ENCODE results near the gene HMHB1. TPM values are rescaled to one million over a fixed set of nuclear protein-coding genes. Genes with fewer than 3 reads are reported as not detected.

The HMHB1 gene
- total and polyA plus RNA-seq, 2 experiments from 2014 or later = not detected

- Histone ChIP-seq H2AFZ (no peak overlapping the region), H3K4me3 (no peak overlapping the region), H3K9me2 (replicated peaks; ENCODE audit: insufficient read depth) (no peaks in the 10 kb centered on the region), H3K9me3 (ENCODE audit: low read depth) (no peaks in the 10 kb centered on the region), H3K36me3 (replicated peaks; ENCODE audit: insufficient read depth, low read depth) (no peaks in the 10 kb centered on the region), H3K4me1 (ENCODE audit: insufficient read depth) (no peaks in the 10 kb centered on the region), H3K27ac (no peak overlapping the region), H4K20me1 (ENCODE audit: insufficient read depth, poor library complexity, severe bottlenecking) (no peaks in the 10 kb centered on the region), H3K27me3 (no peaks in the 10 kb centered on the region), H3K79me2 (no peaks in the 10 kb centered on the region), H3K4me2 (no peak overlapping the region)
- 56% methylated on average over 3 of the region's 3 CpGs for WGBS (ENCODE audit: low lambda C conversion rate, missing lambda C conversion rate)
- DNase-seq (ENCODE audit: low spot score) = peak; percentile 19
- TF ChIP-seq EZH2 (IDR thresholded peaks at IDR 0.05; ENCODE audit: borderline replicate concordance) (no peak), EZH2phosphoT487 (IDR thresholded peaks at IDR 0.05; ENCODE audit: low read depth, severe bottlenecking, unreplicated experiment) (no peak), CTCF (IDR thresholded peaks at IDR 0.05; ENCODE audit: poor library complexity) (no peak)
Measured at GRCh38 chr5:143826951-143827444, 15.0 kb downstream of the HMHB1 start.

- Histone ChIP-seq H3K27me3 (no peaks in the 10 kb centered on the region), H3K36me3 (replicated peaks; ENCODE audit: insufficient read depth, low read depth) (no peaks in the 10 kb centered on the region), H3K9me2 (replicated peaks; ENCODE audit: insufficient read depth) (no peaks in the 10 kb centered on the region), H4K20me1 (ENCODE audit: insufficient read depth, poor library complexity, severe bottlenecking) (no peaks in the 10 kb centered on the region), H2AFZ (no peak overlapping the region), H3K9me3 (ENCODE audit: low read depth) (no peaks in the 10 kb centered on the region), H3K4me3 (no peak overlapping the region), H3K4me1 (ENCODE audit: insufficient read depth) (no peaks in the 10 kb centered on the region), H3K27ac (no peak overlapping the region), H3K4me2 (no peak overlapping the region), H3K79me2 (no peaks in the 10 kb centered on the region)
- no peak for DNase-seq (ENCODE audit: low spot score)
- 57% methylated on average over 3 of the region's 3 CpGs for WGBS (ENCODE audit: low lambda C conversion rate, missing lambda C conversion rate)
- TF ChIP-seq CTCF (IDR thresholded peaks at IDR 0.05; ENCODE audit: poor library complexity) (no peak), EZH2phosphoT487 (IDR thresholded peaks at IDR 0.05; ENCODE audit: low read depth, severe bottlenecking, unreplicated experiment) (no peak), EZH2 (IDR thresholded peaks at IDR 0.05; ENCODE audit: borderline replicate concordance) (no peak)
Measured at GRCh38 chr5:143828710-143829109, 16.7 kb downstream of the HMHB1 start.

GRCh38 chr5:143833177-143833576 lies 21.2 kb downstream of the HMHB1 start:
- no peaks in the 10 kb centered on the region for H3K9me2 ChIP-seq (replicated peaks; ENCODE audit: insufficient read depth)
- H3K9me3 ChIP-seq (ENCODE audit: low read depth) = no peaks in the 10 kb centered on the region
- H3K36me3 ChIP-seq (replicated peaks; ENCODE audit: insufficient read depth, low read depth) = no peaks in the 10 kb centered on the region
- H2AFZ ChIP-seq = no peak overlapping the region
- H3K27ac ChIP-seq = no peak overlapping the region
- no peak for DNase-seq (ENCODE audit: low spot score)
- H4K20me1 ChIP-seq (ENCODE audit: insufficient read depth, poor library complexity, severe bottlenecking) = no peaks in the 10 kb centered on the region
- peaks cover 3% of the 10 kb centered on the region for H3K4me1 ChIP-seq (ENCODE audit: insufficient read depth)
- H3K27me3 ChIP-seq = no peaks in the 10 kb centered on the region
- 90% methylated on average over 4 of the region's 4 CpGs for WGBS (ENCODE audit: low lambda C conversion rate, missing lambda C conversion rate)
- no peak overlapping the region for H3K4me2 ChIP-seq
- H3K79me2 ChIP-seq = no peaks in the 10 kb centered on the region
- no peak overlapping the region for H3K4me3 ChIP-seq
- TF ChIP-seq CTCF (IDR thresholded peaks at IDR 0.05; ENCODE audit: poor library complexity) = no peak
- TF ChIP-seq EZH2phosphoT487 (IDR thresholded peaks at IDR 0.05; ENCODE audit: low read depth, severe bottlenecking, unreplicated experiment) = no peak
- no peak for TF ChIP-seq EZH2 (IDR thresholded peaks at IDR 0.05; ENCODE audit: borderline replicate concordance)

- no peak overlapping the region for H2AFZ ChIP-seq
- 60% methylated on average over 3 of the region's 3 CpGs for WGBS (ENCODE audit: low lambda C conversion rate, missing lambda C conversion rate)
- H3K27ac ChIP-seq = no peak overlapping the region
- DNase-seq (ENCODE audit: low spot score) = no peak
- no peaks in the 10 kb centered on the region for H3K79me2 ChIP-seq
- H3K4me2 ChIP-seq = no peak overlapping the region
- H3K4me3 ChIP-seq = no peak overlapping the region
- no peaks in the 10 kb centered on the region for H3K9me2 ChIP-seq (replicated peaks; ENCODE audit: insufficient read depth)
- TF ChIP-seq EZH2phosphoT487 (IDR thresholded peaks at IDR 0.05; ENCODE audit: low read depth, severe bottlenecking, unreplicated experiment) = no peak
- TF ChIP-seq CTCF (IDR thresholded peaks at IDR 0.05; ENCODE audit: poor library complexity) = no peak
- no peak for TF ChIP-seq EZH2 (IDR thresholded peaks at IDR 0.05; ENCODE audit: borderline replicate concordance)
- H3K27me3 ChIP-seq = no peaks in the 10 kb centered on the region
- no peaks in the 10 kb centered on the region for H4K20me1 ChIP-seq (ENCODE audit: insufficient read depth, poor library complexity, severe bottlenecking)
- no peaks in the 10 kb centered on the region for H3K36me3 ChIP-seq (replicated peaks; ENCODE audit: insufficient read depth, low read depth)
- H3K9me3 ChIP-seq (ENCODE audit: low read depth) = no peaks in the 10 kb centered on the region
- H3K4me1 ChIP-seq (ENCODE audit: insufficient read depth) = peaks cover 8% of the 10 kb centered on the region
Measured at GRCh38 chr5:143835251-143835650, 23.3 kb downstream of the HMHB1 start.
